ENCODE results near the gene KIF26A.

Gene KIF26A

GRCh38 chr14:104131968-104132732 is 6.2 kb upstream of the KIF26A start:
- DNase-seq (ENCODE audit: low read depth): no peak

GRCh38 chr14:104132981-104133380 is 5.4 kb upstream of the KIF26A start:
- no peak for DNase-seq (ENCODE audit: low read depth)

- no peak for DNase-seq (ENCODE audit: low read depth)
Observed at GRCh38 chr14:104133496-104133895, 4.9 kb upstream of the KIF26A start.

- DNase-seq (ENCODE audit: low read depth): no peak
Observed at GRCh38 chr14:104134061-104134965, 4.1 kb upstream of the KIF26A start.

DNA sequence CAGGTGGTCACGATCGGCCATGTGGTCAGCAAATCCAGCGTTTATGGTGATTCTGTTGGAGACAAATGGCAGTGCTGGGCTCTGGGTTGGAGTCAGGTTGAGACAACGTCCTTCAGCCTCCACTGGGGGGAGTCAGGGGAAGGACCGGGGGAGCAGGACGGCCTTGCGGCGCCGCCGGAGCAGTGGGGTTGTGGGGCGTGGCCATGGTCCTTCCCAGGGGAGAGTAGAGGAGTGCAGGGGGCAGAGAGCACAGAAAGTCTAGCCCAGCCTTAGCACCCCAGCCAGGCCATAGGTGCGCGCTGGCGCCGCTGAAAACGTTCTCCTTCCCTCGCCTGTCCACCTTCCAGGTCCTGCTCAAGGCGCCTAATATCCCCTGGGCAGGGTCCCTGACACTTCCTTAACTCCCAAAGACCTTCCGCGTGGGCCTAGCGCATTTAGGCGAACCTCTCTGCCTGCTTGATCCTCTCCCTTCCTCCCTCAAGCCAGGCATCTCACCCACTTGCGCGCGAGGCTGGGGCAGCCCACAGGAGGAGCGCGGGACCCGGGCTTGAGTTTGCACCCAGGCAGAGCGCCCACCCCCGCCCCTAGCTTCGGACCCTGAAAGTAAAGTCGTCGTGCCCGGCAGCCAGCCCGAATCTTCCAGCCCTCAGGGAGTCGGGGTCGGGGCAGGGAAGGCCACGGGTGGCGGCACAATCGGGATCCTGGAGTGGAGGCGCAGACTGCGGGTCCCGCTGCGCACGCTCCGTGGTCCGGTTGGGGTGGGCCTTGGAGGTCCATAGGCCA is 3.1 kb upstream of the KIF26A start:
- no peak for DNase-seq (ENCODE audit: low read depth)

GRCh38 chr14:104135904-104136471 is 2.4 kb upstream of the KIF26A start:
- DNase-seq (ENCODE audit: low read depth): no peak

- DNase-seq (ENCODE audit: low read depth): no peak
Observed at GRCh38 chr14:104136472-104137296, 1.7 kb upstream of the KIF26A start.

- DNase-seq (ENCODE audit: low read depth): no peak
Observed at GRCh38 chr14:104137297-104138097, 890 bp upstream of the KIF26A start.

DNA sequence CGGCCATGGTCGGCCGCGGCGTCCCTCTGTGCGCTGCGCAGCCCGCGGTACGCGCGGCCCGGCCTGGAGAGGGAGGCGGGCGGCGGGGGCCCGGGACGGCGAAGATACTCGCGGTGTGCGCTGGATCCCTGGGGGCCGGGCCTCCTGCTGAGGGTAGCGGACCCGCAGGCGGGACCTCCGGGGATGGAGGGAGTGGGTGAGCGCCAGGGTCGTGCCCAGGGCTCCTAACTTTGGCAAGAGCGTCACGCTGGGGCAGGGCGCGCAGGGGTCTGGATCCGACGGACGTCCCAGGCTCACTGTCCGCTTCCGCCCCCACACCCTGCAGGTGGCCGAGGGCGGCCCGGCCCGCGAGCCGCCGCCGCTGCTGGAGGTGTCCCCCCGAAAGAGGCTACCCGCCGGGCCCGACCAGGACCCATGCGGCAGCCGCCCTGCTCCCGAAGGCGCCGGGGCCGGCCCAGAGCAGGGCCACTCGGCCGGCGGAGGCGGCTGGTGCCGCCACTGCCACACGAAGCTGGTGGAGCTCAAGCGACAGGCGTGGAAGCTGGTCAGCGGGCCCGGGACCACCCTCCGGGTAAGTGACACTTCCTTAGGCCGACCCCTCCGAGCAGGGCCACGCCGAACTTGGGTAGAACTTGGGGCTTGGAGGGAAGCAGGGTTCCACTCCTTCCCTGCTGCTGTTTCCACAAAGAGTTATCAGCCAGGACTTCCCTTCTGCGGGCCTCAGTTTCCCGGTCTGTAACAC is 502 bp downstream of the KIF26A start:
- no peak for DNase-seq (ENCODE audit: low read depth)

- no peak for DNase-seq (ENCODE audit: low read depth)
Observed at GRCh38 chr14:104139460-104140212, 1.2 kb downstream of the KIF26A start.

DNA sequence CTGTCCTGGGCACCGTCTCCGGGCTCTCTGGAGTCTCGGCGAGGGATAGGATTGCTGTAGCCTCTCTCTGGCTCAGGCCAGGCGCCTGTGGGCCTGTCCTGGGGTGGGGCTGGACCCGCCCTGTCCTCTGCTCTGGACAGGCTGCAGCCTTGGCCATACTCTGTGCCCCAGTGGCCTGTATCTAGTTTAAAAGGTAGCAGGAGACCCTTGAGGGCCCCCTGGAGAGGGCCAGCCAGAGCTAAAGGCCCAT is 1.8 kb downstream of the KIF26A start:
- no peak for DNase-seq (ENCODE audit: low read depth)

GRCh38 chr14:104140463-104141331 is 2.3 kb downstream of the KIF26A start:
- no peak for DNase-seq (ENCODE audit: low read depth)

DNA sequence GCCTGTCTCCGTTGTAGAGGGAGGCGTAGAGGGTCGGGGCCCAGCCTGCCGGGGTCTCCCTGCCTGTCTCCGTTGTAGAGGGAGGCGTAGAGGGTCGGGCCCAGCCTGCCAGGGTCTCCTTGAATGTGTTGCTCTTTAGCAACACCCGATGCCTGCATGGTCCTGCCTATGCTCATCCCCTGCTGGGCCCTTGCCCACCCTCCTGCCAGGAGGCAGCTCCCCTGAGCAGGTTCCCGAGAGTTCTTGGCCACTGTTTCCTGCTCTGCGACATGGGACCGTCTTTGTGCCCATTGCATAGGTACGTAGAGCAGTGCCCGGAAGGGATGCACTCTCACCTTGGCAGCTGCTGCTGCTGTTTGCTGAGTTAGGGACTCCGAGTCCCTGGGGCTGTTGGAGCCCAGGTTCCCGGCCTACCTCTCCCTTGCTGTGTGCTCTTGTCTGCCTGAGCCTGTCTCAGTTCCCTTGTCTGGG is 3.3 kb downstream of the KIF26A start:
- no peak for DNase-seq (ENCODE audit: low read depth)

DNA sequence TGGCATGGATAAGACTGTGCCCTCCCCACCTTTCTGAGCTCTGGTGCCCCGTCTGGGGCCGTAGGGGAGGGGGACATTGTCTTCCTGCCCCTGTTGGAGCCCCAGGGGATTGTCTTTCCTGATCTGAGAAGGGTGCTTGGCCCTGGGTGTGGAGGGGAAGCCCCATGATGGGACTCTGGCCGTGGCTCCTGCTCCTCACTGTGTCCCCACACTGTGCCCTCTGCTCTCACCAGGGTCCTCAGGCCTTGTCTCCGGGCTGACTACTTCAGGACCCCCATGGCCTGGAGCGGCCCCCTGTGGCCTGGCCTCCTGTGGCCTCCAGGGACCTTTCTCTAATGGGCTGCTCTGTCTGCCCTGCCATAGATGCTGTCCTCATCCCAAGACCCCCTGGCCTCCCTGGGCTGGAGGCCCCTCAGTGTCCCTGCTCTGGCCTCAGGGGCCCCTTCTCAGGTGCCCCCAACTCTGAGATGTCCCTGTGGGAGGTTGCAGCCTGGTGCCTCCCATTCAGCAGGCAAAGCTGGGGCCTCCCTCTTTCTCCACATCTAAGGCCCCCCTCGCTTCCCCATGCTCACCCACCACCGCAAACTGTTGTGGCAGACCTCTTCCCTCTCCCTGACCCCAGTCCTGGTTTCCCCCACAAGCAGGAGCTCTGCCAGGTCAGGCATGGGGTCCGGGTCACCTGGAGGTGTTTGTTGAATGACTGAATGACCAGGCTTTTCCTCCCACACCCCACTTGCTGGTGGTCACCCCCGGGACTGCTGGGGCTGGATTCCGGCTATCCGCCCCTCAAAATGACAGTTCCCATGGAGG is 4.0 kb downstream of the KIF26A start:
- DNase-seq (ENCODE audit: low read depth): no peak

GRCh38 chr14:104142946-104143470 is 4.6 kb downstream of the KIF26A start:
- no peak for DNase-seq (ENCODE audit: low read depth)

GRCh38 chr14:104143521-104144452 is 5.4 kb downstream of the KIF26A start:
- DNase-seq (ENCODE audit: low read depth): no peak
